Adrenal gland (tissue), 12 donors: Measurements from ENCODE around the gene ZBTB32. TPM values are rescaled to one million over a fixed set of nuclear protein-coding genes. Genes with fewer than 3 reads are reported as not detected.

ENCODE experiments used
- DNase-seq, 7 donors: peaks; one replicate each; pipeline ENCODE4 v3.0.0-alpha.2; 2019 to 2020
- H3K27ac ChIP-seq, 5 donors: fragments of 200-600 bp; sonication (generic) in 4 of 5; 1 replicate in 3 of 5; 2 replicates in 2 of 5; pipeline versions ENCODE4 v1.5.1 to v1.8.0; 2016 to 2020; ENCODE audit warnings: mild to moderate bottlenecking in 1 of 5
- H3K27me3 ChIP-seq: fragments of 200-600 bp; 2 replicates; pipeline ENCODE4 v1.8.0; 2021
- H3K36me3 ChIP-seq, 2 donors: fragments of 200-600 bp; replicated peaks in 1 of 2; 1 replicate in 1 of 2; 2 replicates in 1 of 2; pipeline versions ENCODE4 v1.5.1 to v1.8.0; 2018 to 2022
- H3K4me1 ChIP-seq, 2 donors: fragments of 200-600 bp; replicated peaks in 1 of 2; 1 replicate in 1 of 2; 2 replicates in 1 of 2; pipeline versions ENCODE4 v1.5.1 to v1.8.0; 2018 to 2021
- H3K4me3 ChIP-seq, 4 donors: fragments of 200-600 bp; sonication (generic) in 3 of 4; one replicate each; pipeline ENCODE4 v1.5.1; 2016 to 2018
- H3K9me3 ChIP-seq, 3 donors: fragments of 200-600 bp; sonication (generic) in 1 of 3; replicated peaks in 1 of 3; 1 replicate in 2 of 3; 2 replicates in 1 of 3; pipeline versions ENCODE4 v1.5.1 to v1.8.0; 2016 to 2021
- POLR2A ChIP-seq, 2 donors: fragments of 450-650 bp; IDR thresholded peaks; one replicate each; pipeline ENCODE4 v1.6.1; 2017; ENCODE audit warnings: antibody characterized with exemption in 2 of 2, mild to moderate bottlenecking in 2 of 2, moderate library complexity in 1 of 2
- WGBS, 4 donors: extraction: QIAGEN DNeasy Blood & Tissue Kit in 2 of 4; methylation state at CpG; one replicate each; pipeline versions ENCODE4 v1.1.5 to v1.1.7; 2013 to 2017; 5-methylcytosine and 5-hydroxymethylcytosine counted together
- intact Hi-C, 2 donors: fragments of 100-400 bp; cut with DNase I; formaldehyde crosslinking; loops; one replicate each; pipeline versions ENCODE4 v1.14.1 to v1.15.0; 2022 to 2023
- polyA plus RNA-seq, 3 donors: library from polyadenylated mRNA; stranded (reverse); fragments of 200-250 nt in 2 of 3; fragments of 350-450 nt in 1 of 3; fragmentation: Illumina TruSeq in 1 of 3; extraction: RNeasy Lipid Tissue Mini Kit (QIAGEN cat#74804) in 1 of 3; gene quantifications; one replicate each; pipeline ENCODE4 v1.2.3, GENCODE V29; 2013 to 2014
- total RNA-seq, 9 donors: library from RNA; depleted of rRNA in 4 of 9; stranded (reverse); fragments of >200 nt in 4 of 9; fragments of 120-200 nt in 1 of 9; fragmentation: NEBNext Ultra II Directional in 1 of 9; extraction: Animal tissue kit (Norgen Biotek cat#: 25700) in 1 of 9; gene quantifications; one replicate each; pipeline versions ENCODE4 v1.1.0 to v1.2.4, GENCODE V29; 2013 to 2023
- TF ChIP-seq, protein P1 (sequence below), 6 experiments: fragments of 450-650 bp in 4 of 6; fragments of 200-600 bp in 2 of 6; sonication (generic) in 1 of 6; IDR thresholded peaks; 1 replicate in 5 of 6; 2 replicates in 1 of 6; pipeline versions ENCODE4 v1.5.1 to v1.8.0; 2016 to 2021; ENCODE audit warnings: antibody characterized with exemption in 6 of 6, mild to moderate bottlenecking in 2 of 6, moderate library complexity in 1 of 6
- donor health status: healthy with polysubstance abuse.
- donor health status: Bipolar disorder and iron deficiency.
- donor health status: DM: yes; HTN: yes; CAD: no.
- donor health status: DM: no; HTN: no; CAD: no.
- donor health status: DM: no; HTN: no; CAD: no.
- donor health status: DM: yes; HTN: yes; CAD: no.

Gene ZBTB32
- total and polyA plus RNA-seq, 12 donors = 0.27 to 0.40 (median 0.38) TPM; not detected in 9

DNA sequence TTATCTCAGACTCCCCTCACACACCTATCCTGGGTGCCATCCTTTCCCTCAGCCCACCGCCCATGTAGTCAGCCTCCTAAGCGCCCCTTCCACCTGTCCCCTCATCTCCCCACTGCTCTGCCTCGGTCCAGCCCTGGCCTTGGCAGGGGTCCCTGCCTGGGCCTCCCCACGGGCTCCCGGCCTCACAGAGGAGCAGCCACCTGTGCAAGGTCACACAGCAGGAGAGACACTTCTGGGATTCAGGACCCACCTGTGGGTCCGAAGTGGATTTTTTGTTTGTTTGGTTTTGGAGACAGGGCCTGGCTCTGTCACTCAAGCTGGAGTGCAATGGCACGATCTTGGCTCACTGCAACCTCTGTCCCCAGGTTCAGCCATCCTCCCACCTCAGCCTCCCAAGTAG, 38.8 kb upstream of the ZBTB32 start:
- no peaks in the 10 kb centered on the region for H3K27me3 ChIP-seq
- no peak for DNase-seq
- no peak overlapping the region for H3K27ac ChIP-seq
- TF ChIP-seq, protein P1, sequence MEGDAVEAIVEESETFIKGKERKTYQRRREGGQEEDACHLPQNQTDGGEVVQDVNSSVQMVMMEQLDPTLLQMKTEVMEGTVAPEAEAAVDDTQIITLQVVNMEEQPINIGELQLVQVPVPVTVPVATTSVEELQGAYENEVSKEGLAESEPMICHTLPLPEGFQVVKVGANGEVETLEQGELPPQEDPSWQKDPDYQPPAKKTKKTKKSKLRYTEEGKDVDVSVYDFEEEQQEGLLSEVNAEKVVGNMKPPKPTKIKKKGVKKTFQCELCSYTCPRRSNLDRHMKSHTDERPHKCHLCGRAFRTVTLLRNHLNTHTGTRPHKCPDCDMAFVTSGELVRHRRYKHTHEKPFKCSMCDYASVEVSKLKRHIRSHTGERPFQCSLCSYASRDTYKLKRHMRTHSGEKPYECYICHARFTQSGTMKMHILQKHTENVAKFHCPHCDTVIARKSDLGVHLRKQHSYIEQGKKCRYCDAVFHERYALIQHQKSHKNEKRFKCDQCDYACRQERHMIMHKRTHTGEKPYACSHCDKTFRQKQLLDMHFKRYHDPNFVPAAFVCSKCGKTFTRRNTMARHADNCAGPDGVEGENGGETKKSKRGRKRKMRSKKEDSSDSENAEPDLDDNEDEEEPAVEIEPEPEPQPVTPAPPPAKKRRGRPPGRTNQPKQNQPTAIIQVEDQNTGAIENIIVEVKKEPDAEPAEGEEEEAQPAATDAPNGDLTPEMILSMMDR (IDR thresholded peaks at IDR 0.05) = no peak
- no peak for TF ChIP-seq POLR2A (IDR thresholded peaks at IDR 0.05)
- H3K9me3 ChIP-seq = no peaks in the 10 kb centered on the region
- no peaks in the 10 kb centered on the region for H3K4me1 ChIP-seq
- intact Hi-C loops = no loop called here
- no peak overlapping the region for H3K4me3 ChIP-seq
- H3K36me3 ChIP-seq = peaks cover 0 to 3% of the 10 kb centered on the region in 2 donors
- WGBS, 4 donors = 72 to 85% (median 80%) methylated on average over 3 to 7 of the region's 7 CpGs

DNA sequence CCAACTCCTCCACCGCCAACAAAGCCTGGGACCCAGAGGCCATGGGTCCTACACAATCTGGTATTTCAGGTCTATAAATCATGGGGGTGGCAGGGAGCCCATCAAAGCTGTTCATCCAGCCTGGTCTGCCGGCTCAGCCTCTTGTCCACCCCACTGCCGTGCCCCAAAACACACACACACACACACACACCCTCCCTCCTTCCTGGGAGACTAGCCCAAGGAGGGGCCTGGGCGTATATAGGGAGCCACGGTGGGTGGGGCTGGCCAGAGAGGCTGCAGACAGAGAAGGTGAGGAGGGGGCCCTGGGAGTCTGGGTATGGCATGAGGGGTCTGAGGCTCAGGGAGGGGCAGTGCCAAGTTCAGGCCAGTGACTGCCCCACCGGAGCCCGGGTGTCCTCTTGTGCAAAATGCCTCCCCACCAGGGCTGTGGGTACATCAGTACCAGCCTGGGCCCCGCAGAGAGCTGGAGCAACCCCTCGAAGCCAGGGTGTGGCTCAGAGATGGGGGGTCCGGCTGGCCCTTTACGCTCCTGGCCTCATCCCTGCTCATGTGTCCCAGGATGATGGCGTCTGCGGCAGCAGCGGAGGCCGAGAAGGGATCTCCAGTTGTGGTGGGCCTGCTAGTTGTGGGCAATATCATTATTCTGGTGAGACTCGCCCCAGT, 38.0 kb upstream of the ZBTB32 start, which contains the start of gene UPK1A:
Gene UPK1A, plus strand, starts transcription at position 267 of the 663 bp plus-strand sequence. Its CDS starts 296 bp downstream, at position 563.
- intact Hi-C loops = no loop called here
- no peak within 1 kb of the TSS for H3K27ac ChIP-seq
- no peak for DNase-seq
- H3K36me3 ChIP-seq = no peaks in the 10 kb centered on the region
- TF ChIP-seq, protein P1 (IDR thresholded peaks at IDR 0.05) = no peak
- no peak for TF ChIP-seq POLR2A (IDR thresholded peaks at IDR 0.05)
- peaks cover 3% of the 10 kb centered on the region for H3K27me3 ChIP-seq
- H3K4me3 ChIP-seq = no peak within 1 kb of the TSS
- 62 to 76% (median 63%) methylated on average over 7 to 16 of the region's 16 CpGs for WGBS, 4 donors
- H3K4me1 ChIP-seq = no peaks in the 10 kb centered on the region
- no peaks in the 10 kb centered on the region for H3K9me3 ChIP-seq

DNA sequence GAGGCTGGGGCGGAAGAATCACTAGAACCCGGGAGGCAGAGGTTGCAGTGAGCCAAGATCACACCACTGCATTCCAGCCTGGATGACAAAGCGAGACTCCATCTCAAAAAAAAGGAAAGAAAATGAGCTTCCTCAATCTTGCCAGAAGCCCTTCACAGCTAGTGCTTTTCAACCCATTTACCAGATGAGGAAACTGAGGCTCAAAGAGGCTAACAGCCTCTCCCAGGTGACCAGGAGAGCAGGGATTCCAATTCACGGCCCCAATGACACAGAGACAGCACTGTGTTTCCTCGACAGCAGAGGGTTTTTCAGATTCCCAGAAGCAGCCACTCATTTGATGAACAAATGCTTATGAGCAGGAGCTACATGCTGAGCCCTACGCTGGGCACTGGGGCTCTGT, 34.8 kb upstream of the ZBTB32 start:
- 64 to 83% (median 71%) methylated on average over 6 of the region's 6 CpGs for WGBS, 4 donors
- Histone ChIP-seq H3K4me1 (peaks cover 0 to 7% of the 10 kb centered on the region in 2 donors), H3K36me3 (no peaks in the 10 kb centered on the region), H3K27me3 (peaks cover 3% of the 10 kb centered on the region), H3K9me3 (no peaks in the 10 kb centered on the region), H3K4me3 (no peak overlapping the region), H3K27ac (no peak overlapping the region)
- TF ChIP-seq, protein P1 (IDR thresholded peaks at IDR 0.05) = no peak
- TF ChIP-seq POLR2A (IDR thresholded peaks at IDR 0.05) = no peak
- DNase-seq = no peak
- intact Hi-C loops = no loop called here

DNA sequence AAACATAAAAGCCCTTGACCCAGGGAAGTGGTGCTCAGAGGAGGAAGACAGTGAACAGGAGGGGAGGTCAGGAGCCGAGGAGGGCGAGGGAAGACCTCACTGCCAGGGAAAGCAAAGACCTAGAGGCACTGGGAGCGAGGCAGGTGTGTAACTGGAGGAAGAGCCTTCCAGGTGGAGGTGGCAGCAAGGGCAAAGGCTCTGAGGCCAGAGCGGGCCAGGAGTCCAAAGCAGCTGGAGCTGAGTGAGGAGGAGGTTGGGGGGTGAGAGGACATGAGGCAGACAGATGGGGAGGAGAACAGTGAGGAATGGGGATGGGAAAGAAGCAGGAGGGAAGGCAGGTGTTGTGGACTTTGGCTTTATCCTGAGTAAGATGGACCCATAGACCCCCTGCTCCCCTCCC, 34.4 kb upstream of the ZBTB32 start:
- H3K27me3 ChIP-seq = peaks cover 3% of the 10 kb centered on the region
- H3K9me3 ChIP-seq = no peaks in the 10 kb centered on the region
- WGBS, 4 donors = 52 to 63% (median 58%) methylated on average over 4 of the region's 4 CpGs
- intact Hi-C loops = no loop called here
- H3K27ac ChIP-seq = no peak overlapping the region
- DNase-seq = no peak
- H3K36me3 ChIP-seq = no peaks in the 10 kb centered on the region
- no peak overlapping the region for H3K4me3 ChIP-seq
- peaks cover 0 to 7% of the 10 kb centered on the region in 2 donors for H3K4me1 ChIP-seq
- no peak for TF ChIP-seq POLR2A (IDR thresholded peaks at IDR 0.05)
- TF ChIP-seq, protein P1 (IDR thresholded peaks at IDR 0.05) = no peak
